Mesendoderm (in vitro differentiated cells): ENCODE measurements around the gene PTPRF.
A peak's percentile ranks its signal among the peaks of the same experiment; 100 is the strongest.

ENCODE experiments used
- DNase-seq: peaks from one replicate; pipeline ENCODE4 v3.0.0; 2013
- H2AK5ac ChIP-seq: 2 replicates; pipeline ENCODE4 v1.6.1; 2013; ENCODE audit warnings: low read length, inconsistent platforms
- H2BK120ac ChIP-seq: 2 replicates; pipeline ENCODE4 v1.6.1; 2013; ENCODE audit warnings: low read depth, mild to moderate bottlenecking, low read length, moderate library complexity, mixed read lengths
- H2BK15ac ChIP-seq: replicated peaks from 2 replicates; pipeline ENCODE4 v1.6.1; 2013; ENCODE audit warnings: low read depth, mild to moderate bottlenecking, moderate library complexity
- H2BK5ac ChIP-seq: 2 replicates; pipeline ENCODE4 v1.6.1; 2013; ENCODE audit warnings: low read length, inconsistent platforms
- H3K18ac ChIP-seq: 2 replicates; pipeline ENCODE4 v1.6.1; 2013; ENCODE audit warnings: mild to moderate bottlenecking, low read length, mixed read lengths
- H3K23ac ChIP-seq: one replicate; pipeline ENCODE4 v1.6.1; 2013; ENCODE audit warnings: low read length
- H3K27ac ChIP-seq: 2 replicates; pipeline ENCODE4 v1.5.1; 2013; ENCODE audit warnings: low read depth, mild to moderate bottlenecking, inconsistent platforms, low read length, moderate library complexity
- H3K27me3 ChIP-seq: 2 replicates; pipeline ENCODE4 v1.6.1; 2013; ENCODE audit warnings: low read length, control low read depth, mild to moderate bottlenecking, inconsistent platforms; ENCODE audit not compliant: insufficient read depth, poor library complexity
- H3K36me3 ChIP-seq: 2 replicates; pipeline ENCODE4 v1.6.1; 2013; ENCODE audit warnings: low read length, inconsistent platforms; ENCODE audit not compliant: control insufficient read depth, insufficient read depth
- H3K4ac ChIP-seq: one replicate; pipeline ENCODE4 v1.6.1; 2013; ENCODE audit warnings: low read depth, mild to moderate bottlenecking, low read length, moderate library complexity
- H3K4me1 ChIP-seq: 2 replicates; pipeline ENCODE4 v1.6.1; 2013; ENCODE audit warnings: low read depth, low read length, inconsistent platforms; ENCODE audit not compliant: control insufficient read depth
- H3K4me2 ChIP-seq: 2 replicates; pipeline ENCODE4 v1.6.1; 2013; ENCODE audit warnings: low read length
- H3K4me3 ChIP-seq: 2 replicates; pipeline ENCODE4 v1.5.1; 2013; ENCODE audit warnings: mild to moderate bottlenecking, low read length
- H3K56ac ChIP-seq: one replicate; pipeline ENCODE4 v1.6.1; 2013; ENCODE audit warnings: low read length
- H3K79me1 ChIP-seq: 2 replicates; pipeline ENCODE4 v1.6.1; 2013; ENCODE audit warnings: low read length, inconsistent platforms
- H3K79me2 ChIP-seq: 2 replicates; pipeline ENCODE4 v1.6.1; 2013; ENCODE audit warnings: mild to moderate bottlenecking, low read length; ENCODE audit not compliant: control insufficient read depth, insufficient read depth
- H3K9ac ChIP-seq: 2 replicates; pipeline ENCODE4 v1.6.1; 2013; ENCODE audit warnings: low read length, inconsistent platforms
- H4K5ac ChIP-seq: one replicate; pipeline ENCODE4 v1.6.1; 2013; ENCODE audit warnings: low read length
- H4K8ac ChIP-seq: one replicate; pipeline ENCODE4 v1.6.1; 2013; ENCODE audit warnings: low read depth, mild to moderate bottlenecking, control low read depth, low read length, moderate library complexity
- WGBS: extraction: QIAGEN DNeasy Blood & Tissue Kit; methylation state at CpG from one replicate; pipeline ENCODE4 v1.1.7; 2013; ENCODE audit warnings: low lambda C conversion rate, missing lambda C conversion rate; ENCODE audit not compliant: insufficient coverage; ENCODE audit errors: extremely low coverage; 5-methylcytosine and 5-hydroxymethylcytosine counted together

The PTPRF gene

DNA sequence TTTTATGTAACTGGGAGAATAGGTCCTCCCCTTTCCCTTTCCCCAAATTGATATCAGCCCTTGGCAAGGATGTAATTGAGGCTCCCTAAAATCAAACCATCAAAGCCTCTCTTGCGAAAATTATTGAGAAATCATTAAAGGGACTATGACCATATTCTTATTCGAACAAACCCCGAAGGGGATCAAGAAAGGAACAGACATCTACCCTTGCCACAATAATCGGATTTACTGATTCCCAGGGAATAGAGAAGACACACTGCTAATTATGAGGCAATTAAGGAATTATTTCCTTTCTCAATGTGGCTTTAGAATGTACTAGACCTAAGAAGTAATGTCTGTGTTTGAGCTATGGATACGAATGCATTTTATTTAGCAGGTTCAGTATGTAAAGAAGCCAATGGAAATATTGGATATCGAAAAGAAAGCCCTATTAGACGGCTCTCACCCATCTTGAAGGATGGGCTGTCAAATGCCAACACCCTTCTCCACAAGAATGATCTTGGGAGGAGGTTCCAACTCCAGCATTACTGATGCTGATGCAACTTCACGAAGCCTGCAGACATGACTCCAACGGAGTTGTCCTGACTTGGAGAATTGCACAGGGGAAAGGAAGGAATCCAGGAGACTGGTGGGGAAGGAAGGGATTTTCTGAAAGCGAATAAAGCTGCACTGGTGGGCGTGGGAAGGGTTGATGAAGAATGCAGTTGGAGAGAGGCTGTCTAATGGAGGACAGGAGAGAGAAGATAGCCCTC, 11.6 kb upstream of the PTPRF start:
- Histone ChIP-seq H3K9ac (no peak overlapping the region), H2BK15ac (no peak overlapping the region), H3K79me1 (no peaks in the 10 kb centered on the region), H3K27me3 (no peaks in the 10 kb centered on the region), H2AK5ac (no peak overlapping the region), H2BK120ac (no peak overlapping the region), H3K4me2 (no peak overlapping the region), H3K27ac (no peak overlapping the region), H3K79me2 (no peaks in the 10 kb centered on the region), H3K4me3 (no peak overlapping the region), H4K5ac (no peak overlapping the region), H3K23ac (no peak overlapping the region), H3K36me3 (no peaks in the 10 kb centered on the region), H3K56ac (no peak overlapping the region), H3K4me1 (no peaks in the 10 kb centered on the region), H3K4ac (no peak overlapping the region), H4K8ac (no peak overlapping the region), H2BK5ac (no peak overlapping the region), H3K18ac (no peak overlapping the region)
- no CpG with 5 or more reads among the region's 11 CpGs for WGBS
- no peak for DNase-seq

GRCh38 chr1:43520100-43520778, 10.4 kb upstream of the PTPRF start:
- peak; percentile 39 for DNase-seq
- H3K36me3 ChIP-seq, result no peaks in the 10 kb centered on the region
- H3K23ac ChIP-seq, result no peak overlapping the region
- H3K27me3 ChIP-seq, result no peaks in the 10 kb centered on the region
- H3K18ac ChIP-seq, result no peak overlapping the region
- no peak overlapping the region for H3K4me2 ChIP-seq
- no CpG with 5 or more reads among the region's 3 CpGs for WGBS
- no peak overlapping the region for H3K4me3 ChIP-seq
- H3K79me1 ChIP-seq, result no peaks in the 10 kb centered on the region
- no peak overlapping the region for H3K56ac ChIP-seq
- H3K79me2 ChIP-seq, result no peaks in the 10 kb centered on the region
- H3K4ac ChIP-seq, result no peak overlapping the region
- no peak overlapping the region for H3K27ac ChIP-seq
- no peaks in the 10 kb centered on the region for H3K4me1 ChIP-seq
- H2BK15ac ChIP-seq, result no peak overlapping the region
- no peak overlapping the region for H4K5ac ChIP-seq
- no peak overlapping the region for H2BK5ac ChIP-seq
- H4K8ac ChIP-seq, result no peak overlapping the region
- H2BK120ac ChIP-seq, result no peak overlapping the region
- no peak overlapping the region for H2AK5ac ChIP-seq
- H3K9ac ChIP-seq, result no peak overlapping the region

GRCh38 chr1:43521078-43521477, 9.6 kb upstream of the PTPRF start:
- Histone ChIP-seq H3K4me2 (no peak overlapping the region), H3K4me1 (no peaks in the 10 kb centered on the region)
- no peak for DNase-seq

DNA sequence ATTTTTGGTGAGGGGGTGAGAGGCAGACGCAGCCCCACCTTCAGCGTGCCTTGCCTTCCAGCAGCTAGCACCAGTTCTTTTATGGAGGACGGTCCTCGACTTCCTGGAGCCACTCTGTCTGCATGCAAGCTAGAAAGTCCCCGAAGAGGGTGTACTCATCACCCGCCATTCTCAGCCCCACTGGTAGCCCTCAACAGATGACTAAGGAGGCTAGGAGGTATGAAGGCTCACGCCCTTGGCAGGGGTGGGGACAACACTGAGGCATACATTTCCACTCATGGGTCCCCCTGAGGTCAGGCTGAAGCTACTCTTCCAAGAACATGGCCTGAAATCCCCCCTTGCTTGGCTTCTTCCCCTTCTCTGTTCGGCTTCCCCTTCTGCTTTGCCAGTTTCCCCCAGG, 8.9 kb upstream of the PTPRF start:
- no peak overlapping the region for H3K27ac ChIP-seq
- no CpG with 5 or more reads among the region's 8 CpGs for WGBS

More at GRCh38 chr1:43521078-43521477, 9.6 kb upstream of the PTPRF start:
- H4K5ac ChIP-seq, result no peak overlapping the region
- H3K27me3 ChIP-seq, result no peaks in the 10 kb centered on the region
- H2AK5ac ChIP-seq, result no peak overlapping the region
- no peaks in the 10 kb centered on the region for H3K36me3 ChIP-seq
- no CpG with 5 or more reads among the region's 8 CpGs for WGBS
- H3K4ac ChIP-seq, result no peak overlapping the region
- H3K18ac ChIP-seq, result no peak overlapping the region
- H2BK120ac ChIP-seq, result no peak overlapping the region
- H3K9ac ChIP-seq, result no peak overlapping the region
- no peak overlapping the region for H3K23ac ChIP-seq
- no peak overlapping the region for H2BK5ac ChIP-seq
- no peaks in the 10 kb centered on the region for H3K79me1 ChIP-seq
- H2BK15ac ChIP-seq, result no peak overlapping the region
- no peak overlapping the region for H3K4me3 ChIP-seq
- no peak overlapping the region for H3K56ac ChIP-seq
- H4K8ac ChIP-seq, result no peak overlapping the region
- H3K27ac ChIP-seq, result no peak overlapping the region
- no peaks in the 10 kb centered on the region for H3K79me2 ChIP-seq

GRCh38 chr1:43522431-43522775, 8.3 kb upstream of the PTPRF start:
- H3K27ac ChIP-seq, result no peak overlapping the region

More for the DNA sequence above, 8.9 kb upstream of the PTPRF start:
- H2BK15ac ChIP-seq, result no peak overlapping the region
- H3K27me3 ChIP-seq, result no peaks in the 10 kb centered on the region
- no peak overlapping the region for H3K4me2 ChIP-seq
- no peak overlapping the region for H2AK5ac ChIP-seq
- H3K79me1 ChIP-seq, result no peaks in the 10 kb centered on the region
- no peaks in the 10 kb centered on the region for H3K36me3 ChIP-seq
- no peak overlapping the region for H4K8ac ChIP-seq
- no peak overlapping the region for H2BK5ac ChIP-seq
- no peak overlapping the region for H3K18ac ChIP-seq
- no peak overlapping the region for H3K23ac ChIP-seq
- H3K4me3 ChIP-seq, result no peak overlapping the region
- no peak for DNase-seq
- no peak overlapping the region for H4K5ac ChIP-seq
- H3K4ac ChIP-seq, result no peak overlapping the region
- H2BK120ac ChIP-seq, result no peak overlapping the region
- no peaks in the 10 kb centered on the region for H3K79me2 ChIP-seq
- H3K9ac ChIP-seq, result no peak overlapping the region
- no peak overlapping the region for H3K56ac ChIP-seq
- H3K4me1 ChIP-seq, result no peaks in the 10 kb centered on the region

More at GRCh38 chr1:43522431-43522775, 8.3 kb upstream of the PTPRF start:
- Histone ChIP-seq H3K4me2 (no peak overlapping the region), H3K4me1 (no peaks in the 10 kb centered on the region), H2AK5ac (no peak overlapping the region), H2BK5ac (no peak overlapping the region), H3K79me2 (no peaks in the 10 kb centered on the region), H3K4ac (no peak overlapping the region), H3K56ac (no peak overlapping the region), H3K36me3 (no peaks in the 10 kb centered on the region), H3K9ac (no peak overlapping the region), H3K18ac (no peak overlapping the region), H3K23ac (no peak overlapping the region), H3K27me3 (no peaks in the 10 kb centered on the region), H4K8ac (no peak overlapping the region), H3K79me1 (no peaks in the 10 kb centered on the region), H4K5ac (no peak overlapping the region), H3K4me3 (no peak overlapping the region), H2BK15ac (no peak overlapping the region), H2BK120ac (no peak overlapping the region)
- no CpG with 5 or more reads among the region's 1 CpG for WGBS
- DNase-seq, result no peak
